Measurements from ENCODE around the gene TMEM95. TPM values are rescaled to one million over a fixed set of nuclear protein-coding genes. Genes with fewer than 3 reads are reported as not detected.

Gene TMEM95
- total RNA-seq, 4 donors from 2014 or later, result not detected

- Histone ChIP-seq H3K4me3 (peak overlapping the region; percentile 90), H3K36me3 (peaks cover 0 to 46% of the 10 kb centered on the region in 2 donors), H3K27me3 (no peaks in the 10 kb centered on the region), H3K4me1 (peaks cover 2 to 35% (median 16%) of the 10 kb centered on the region in 3 donors), H3K27ac (peak overlapping the region in 3 of 4 donors; percentile 91 to 96 (median 92)), H3K9me3 (no peaks in the 10 kb centered on the region)
- no peak for ATAC-seq
- 53% methylated on average over 3 of the region's 42 CpGs; no CpG with 5 or more reads in 1 of the 2 donors for WGBS, 2 donors (ENCODE audit: low coverage in 1 of 2)
- no peak for TF ChIP-seq POLR2A (IDR thresholded peaks at IDR 0.05)
- no peak for TF ChIP-seq CTCF (IDR thresholded peaks at IDR 0.05)
- no peak for TF ChIP-seq POLR2AphosphoS5 (IDR thresholded peaks at IDR 0.05)
- no peak for TF ChIP-seq EP300 (IDR thresholded peaks at IDR 0.05)
Observed at GRCh38 chr17:7392696-7393612, 38.0 kb downstream of the TMEM95 start.

DNA sequence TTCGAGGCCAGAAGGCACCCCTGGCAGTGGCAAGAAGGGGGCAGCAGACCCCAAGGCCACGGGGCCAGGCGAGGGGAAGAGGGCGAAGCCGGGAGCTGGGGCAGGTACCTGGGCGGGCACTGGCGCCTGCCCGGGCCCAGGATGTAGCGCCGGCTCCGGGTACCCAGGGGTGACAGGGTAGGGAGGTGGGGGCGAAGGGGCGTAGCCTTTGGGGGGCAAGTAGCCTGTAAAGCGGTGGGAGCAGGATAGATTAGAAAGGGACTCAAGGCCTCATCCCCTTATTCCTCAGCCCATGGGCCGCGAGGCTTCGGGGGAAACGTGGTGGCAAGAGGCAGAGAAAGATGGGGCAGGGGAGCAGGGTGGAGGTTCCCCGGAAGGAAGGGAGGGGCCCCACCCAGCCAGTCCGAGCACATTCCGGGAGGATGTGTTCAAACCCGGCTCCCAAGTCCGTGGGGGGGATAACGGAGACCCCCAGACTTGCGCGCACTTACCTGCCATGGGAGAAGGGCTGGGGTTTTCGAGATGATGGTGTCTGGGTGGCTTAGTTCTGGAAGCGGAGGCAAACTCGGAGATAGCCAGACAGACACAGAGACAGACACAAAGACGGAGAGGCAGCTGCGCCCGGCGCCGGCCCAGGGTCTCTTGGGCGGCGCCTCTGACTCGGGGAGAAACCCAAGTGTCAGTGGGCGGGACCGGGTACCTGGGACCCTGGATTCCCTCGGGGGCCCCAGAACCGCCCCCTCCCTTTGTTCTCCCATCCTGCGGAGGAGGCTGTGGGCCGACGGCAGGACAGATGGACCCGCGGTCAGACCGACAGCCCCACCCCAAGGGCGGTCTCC, 38.9 kb downstream of the TMEM95 start:
- H3K4me3 ChIP-seq, result peak overlapping the region; percentile 90
- no peak for TF ChIP-seq POLR2AphosphoS5 (IDR thresholded peaks at IDR 0.05)
- no peak for TF ChIP-seq CTCF (IDR thresholded peaks at IDR 0.05)
- TF ChIP-seq POLR2A (IDR thresholded peaks at IDR 0.05), result no peak
- TF ChIP-seq EP300 (IDR thresholded peaks at IDR 0.05), result no peak
- peak; percentile 13 for ATAC-seq
- peak overlapping the region; percentile 81 to 96 (median 92) for H3K27ac ChIP-seq
- 12% methylated on average over 15 of the region's 48 CpGs; no CpG with 5 or more reads in 1 of the 2 donors for WGBS, 2 donors (ENCODE audit: low coverage in 1 of 2)
- peaks cover 0 to 37% of the 10 kb centered on the region in 2 donors for H3K36me3 ChIP-seq
- no peaks in the 10 kb centered on the region for H3K27me3 ChIP-seq
- peaks cover 2 to 35% (median 16%) of the 10 kb centered on the region in 3 donors for H3K4me1 ChIP-seq
- no peaks in the 10 kb centered on the region for H3K9me3 ChIP-seq

GRCh38 chr17:7394452-7395191, 39.7 kb downstream of the TMEM95 start, which contains the start of gene PLSCR3:
Gene PLSCR3, minus strand, starts transcription at chr17:7394525. Its CDS starts 415 bp downstream, at chr17:7394110.
- Histone ChIP-seq H3K9me3 (no peaks in the 10 kb centered on the region), H3K36me3 (peaks cover 0 to 29% of the 10 kb centered on the region in 2 donors), H3K27ac (peak within 1 kb of the TSS; percentile 81 to 96 (median 92)), H3K4me3 (peak within 1 kb of the TSS; percentile 90), H3K27me3 (no peaks in the 10 kb centered on the region), H3K4me1 (peaks cover 2 to 35% (median 16%) of the 10 kb centered on the region in 3 donors)
- ATAC-seq, result peak; percentile 95
- no peak for TF ChIP-seq EP300 (IDR thresholded peaks at IDR 0.05)
- TF ChIP-seq POLR2AphosphoS5 (IDR thresholded peaks at IDR 0.05), result peak; percentile 74
- peak in 3 of 4 experiments; percentile 40 to 61 (median 52) for TF ChIP-seq CTCF (IDR thresholded peaks at IDR 0.05)
- peak; percentile 85 to 92 for TF ChIP-seq POLR2A (IDR thresholded peaks at IDR 0.05)
- no CpG with 5 or more reads among the region's 71 CpGs for WGBS, 2 donors (ENCODE audit: low coverage in 1 of 2)

- no peak overlapping the region for H3K27ac ChIP-seq
- H3K36me3 ChIP-seq, result peaks cover 0 to 14% of the 10 kb centered on the region in 2 donors
- no peak for TF ChIP-seq POLR2A (IDR thresholded peaks at IDR 0.05)
- no peak for TF ChIP-seq POLR2AphosphoS5 (IDR thresholded peaks at IDR 0.05)
- TF ChIP-seq EP300 (IDR thresholded peaks at IDR 0.05), result no peak
- TF ChIP-seq CTCF (IDR thresholded peaks at IDR 0.05), result no peak
- no peak overlapping the region for H3K4me3 ChIP-seq
- no peaks in the 10 kb centered on the region for H3K9me3 ChIP-seq
- H3K27me3 ChIP-seq, result no peaks in the 10 kb centered on the region
- no peak for ATAC-seq
- H3K4me1 ChIP-seq, result peaks cover 2 to 36% (median 16%) of the 10 kb centered on the region in 3 donors
- WGBS, 2 donors (ENCODE audit: low coverage in 1 of 2), result 66 to 94% methylated on average over 2 to 4 of the region's 4 CpGs
Observed at GRCh38 chr17:7396147-7396546, 41.2 kb downstream of the TMEM95 start.
